Breast epithelium (tissue), 4 donors: Measurements from ENCODE around the gene C18orf32. TPM values are rescaled to one million over a fixed set of nuclear protein-coding genes. Genes with fewer than 3 reads are reported as not detected.

Experiments used
- DNase-seq, 2 donors: peaks; one replicate each; pipeline ENCODE4 v3.0.0-alpha.2; 2019; ENCODE audit warnings: low spot score in 2 of 2
- H3K27ac ChIP-seq, 2 donors: fragments of 200-600 bp; sonication (generic) in 1 of 2; one replicate each; pipeline ENCODE4 v1.5.1; 2016 to 2019; ENCODE audit warnings: mild to moderate bottlenecking in 1 of 2
- H3K27me3 ChIP-seq, 2 donors: fragments of 200-600 bp; sonication (generic) in 1 of 2; one replicate each; pipeline versions ENCODE4 v1.5.1 to v1.6.0; 2017 to 2019; ENCODE audit warnings: control low read depth in 1 of 2, mild to moderate bottlenecking in 1 of 2
- H3K36me3 ChIP-seq: fragments of 200-600 bp; one replicate; pipeline ENCODE4 v1.5.1; 2019
- H3K4me1 ChIP-seq, 2 donors: fragments of 200-600 bp; sonication (generic); one replicate each; pipeline ENCODE4 v1.5.1; 2016 to 2019; ENCODE audit warnings: control low read depth in 1 of 2
- H3K4me3 ChIP-seq, 3 donors: fragments of 200-600 bp; sonication (generic); 1 replicate in 2 of 3; 2 replicates in 1 of 3; pipeline ENCODE4 v1.5.1; 2016 to 2019; ENCODE audit warnings: mild to moderate bottlenecking in 3 of 3, moderate library complexity in 2 of 3
- H3K9me3 ChIP-seq, 2 donors: fragments of 200-600 bp; sonication (generic) in 1 of 2; one replicate each; pipeline ENCODE4 v1.5.1; 2016 to 2019; ENCODE audit warnings: control low read depth in 1 of 2
- POLR2A ChIP-seq: fragments of 450-650 bp; IDR thresholded peaks from one replicate; pipeline ENCODE4 v1.6.1; 2016; ENCODE audit warnings: antibody characterized with exemption, mild to moderate bottlenecking, moderate library complexity
- POLR2AphosphoS5 ChIP-seq, 3 donors: sonication (generic); formaldehyde crosslinking; IDR thresholded peaks; one replicate each; pipeline ENCODE4 v1.6.1; 2017; ENCODE audit warnings: antibody characterized with exemption in 3 of 3
- intact Hi-C: fragments of 100-400 bp; cut with DNase I; formaldehyde crosslinking; loops from one replicate; pipeline ENCODE4 v1.15.1; 2023; ENCODE audit warnings: low total_unique reads
- total RNA-seq, 3 donors: library from RNA; depleted of rRNA; stranded (reverse); fragments of >200 nt; gene quantifications; one replicate each; pipeline ENCODE4 v1.1.0, GENCODE V29; 2016
- TF ChIP-seq, protein P1 (sequence below), 3 donors: fragments of 450-650 bp; IDR thresholded peaks; one replicate each; pipeline ENCODE4 v1.5.1; 2016 to 2017; ENCODE audit warnings: antibody characterized with exemption in 3 of 3, mild to moderate bottlenecking in 3 of 3, moderate library complexity in 3 of 3

C18orf32 gene
- total RNA-seq, 3 donors from 2014 or later: 25.8 to 31.1 (median 28.5) TPM

DNA sequence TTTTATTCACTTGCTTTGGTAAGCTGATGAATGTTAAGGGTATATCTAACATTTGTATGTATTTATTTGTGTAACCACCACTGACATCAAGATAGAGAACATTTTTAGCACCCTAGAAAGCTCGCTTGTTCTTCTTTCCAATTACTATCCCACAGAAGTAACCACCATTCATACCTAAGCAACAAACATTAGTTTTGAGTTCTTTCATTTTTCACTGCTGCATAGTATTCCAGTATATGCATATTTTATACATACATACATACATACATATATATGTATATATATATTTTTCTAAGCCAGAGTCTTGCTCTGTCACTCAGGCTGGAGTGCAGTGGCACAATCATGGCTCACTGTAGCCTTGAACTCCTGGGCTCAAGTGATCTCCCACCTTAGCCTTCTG is 15.5 kb downstream of the C18orf32 start:
- no peaks in the 10 kb centered on the region for H3K36me3 ChIP-seq

DNA sequence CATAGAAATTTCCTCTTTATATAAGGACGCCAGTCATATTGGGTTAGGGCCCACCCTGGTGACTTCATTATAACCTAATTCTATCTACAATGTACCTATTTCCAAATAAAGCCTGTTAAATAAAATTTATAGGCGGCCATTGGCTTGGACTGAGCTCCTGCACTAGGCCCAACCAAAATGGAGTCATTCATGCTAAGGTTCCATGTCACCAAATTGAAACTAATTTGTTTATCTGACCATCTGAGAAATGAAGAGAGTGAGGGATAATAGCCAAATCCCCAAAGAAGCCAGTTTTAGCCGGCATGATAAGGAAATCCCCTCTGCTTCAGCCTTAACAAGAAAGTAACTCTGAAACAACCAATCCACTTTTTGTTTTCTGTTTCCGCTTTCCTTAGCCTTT is 19.4 kb downstream of the C18orf32 start:
- Histone ChIP-seq H3K9me3 (no peaks in the 10 kb centered on the region), H3K36me3 (no peaks in the 10 kb centered on the region), H3K27me3 (no peaks in the 10 kb centered on the region), H3K27ac (no peak overlapping the region), H3K4me1 (no peaks in the 10 kb centered on the region), H3K4me3 (no peak overlapping the region)
- intact Hi-C loops: no loop called here
- TF ChIP-seq POLR2AphosphoS5 (IDR thresholded peaks at IDR 0.05): no peak
- TF ChIP-seq, protein P1, sequence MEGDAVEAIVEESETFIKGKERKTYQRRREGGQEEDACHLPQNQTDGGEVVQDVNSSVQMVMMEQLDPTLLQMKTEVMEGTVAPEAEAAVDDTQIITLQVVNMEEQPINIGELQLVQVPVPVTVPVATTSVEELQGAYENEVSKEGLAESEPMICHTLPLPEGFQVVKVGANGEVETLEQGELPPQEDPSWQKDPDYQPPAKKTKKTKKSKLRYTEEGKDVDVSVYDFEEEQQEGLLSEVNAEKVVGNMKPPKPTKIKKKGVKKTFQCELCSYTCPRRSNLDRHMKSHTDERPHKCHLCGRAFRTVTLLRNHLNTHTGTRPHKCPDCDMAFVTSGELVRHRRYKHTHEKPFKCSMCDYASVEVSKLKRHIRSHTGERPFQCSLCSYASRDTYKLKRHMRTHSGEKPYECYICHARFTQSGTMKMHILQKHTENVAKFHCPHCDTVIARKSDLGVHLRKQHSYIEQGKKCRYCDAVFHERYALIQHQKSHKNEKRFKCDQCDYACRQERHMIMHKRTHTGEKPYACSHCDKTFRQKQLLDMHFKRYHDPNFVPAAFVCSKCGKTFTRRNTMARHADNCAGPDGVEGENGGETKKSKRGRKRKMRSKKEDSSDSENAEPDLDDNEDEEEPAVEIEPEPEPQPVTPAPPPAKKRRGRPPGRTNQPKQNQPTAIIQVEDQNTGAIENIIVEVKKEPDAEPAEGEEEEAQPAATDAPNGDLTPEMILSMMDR (IDR thresholded peaks at IDR 0.05): no peak
- no peak for TF ChIP-seq POLR2A
- DNase-seq: no peak

More for the DNA sequence above, 15.5 kb downstream of the C18orf32 start:
- TF ChIP-seq POLR2AphosphoS5 (IDR thresholded peaks at IDR 0.05): no peak
- no peak for TF ChIP-seq POLR2A
- TF ChIP-seq, protein P1 (IDR thresholded peaks at IDR 0.05): no peak
- Histone ChIP-seq H3K4me1 (no peaks in the 10 kb centered on the region), H3K27ac (no peak overlapping the region), H3K27me3 (no peaks in the 10 kb centered on the region), H3K4me3 (no peak overlapping the region), H3K9me3 (no peaks in the 10 kb centered on the region)
- intact Hi-C loops: no loop called here
- no peak for DNase-seq

DNA sequence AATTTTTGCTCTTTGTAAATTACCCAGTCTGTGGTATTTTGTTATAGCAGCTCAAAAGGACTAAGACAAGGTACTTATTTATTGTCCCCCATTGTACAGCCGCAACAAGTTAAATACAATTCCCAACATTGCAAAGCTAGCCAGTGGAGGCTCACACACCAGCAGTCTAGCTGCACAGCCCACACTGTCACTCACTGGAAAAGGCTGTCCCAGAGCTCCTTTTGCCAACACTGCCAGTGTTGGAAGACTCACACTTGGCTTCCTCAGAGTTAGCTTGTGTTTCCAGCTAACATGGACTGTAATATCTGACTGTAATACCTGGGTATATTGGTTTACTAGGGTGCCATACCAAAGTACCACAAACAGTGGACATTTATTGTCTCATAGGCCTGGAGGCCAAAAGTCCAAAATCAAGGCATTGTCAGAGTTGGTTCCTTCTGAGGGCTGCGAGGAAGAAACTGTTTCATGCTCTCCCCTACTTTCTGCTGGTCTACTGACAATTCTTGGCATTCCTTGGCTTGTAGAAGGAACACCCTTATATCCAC is 19.9 kb downstream of the C18orf32 start:
- Histone ChIP-seq H3K36me3 (no peaks in the 10 kb centered on the region), H3K4me3 (no peak overlapping the region), H3K27ac (no peak overlapping the region), H3K9me3 (no peaks in the 10 kb centered on the region), H3K27me3 (no peaks in the 10 kb centered on the region), H3K4me1 (no peaks in the 10 kb centered on the region)
- intact Hi-C loops: no loop called here
- TF ChIP-seq, protein P1 (IDR thresholded peaks at IDR 0.05): no peak
- no peak for DNase-seq

DNA sequence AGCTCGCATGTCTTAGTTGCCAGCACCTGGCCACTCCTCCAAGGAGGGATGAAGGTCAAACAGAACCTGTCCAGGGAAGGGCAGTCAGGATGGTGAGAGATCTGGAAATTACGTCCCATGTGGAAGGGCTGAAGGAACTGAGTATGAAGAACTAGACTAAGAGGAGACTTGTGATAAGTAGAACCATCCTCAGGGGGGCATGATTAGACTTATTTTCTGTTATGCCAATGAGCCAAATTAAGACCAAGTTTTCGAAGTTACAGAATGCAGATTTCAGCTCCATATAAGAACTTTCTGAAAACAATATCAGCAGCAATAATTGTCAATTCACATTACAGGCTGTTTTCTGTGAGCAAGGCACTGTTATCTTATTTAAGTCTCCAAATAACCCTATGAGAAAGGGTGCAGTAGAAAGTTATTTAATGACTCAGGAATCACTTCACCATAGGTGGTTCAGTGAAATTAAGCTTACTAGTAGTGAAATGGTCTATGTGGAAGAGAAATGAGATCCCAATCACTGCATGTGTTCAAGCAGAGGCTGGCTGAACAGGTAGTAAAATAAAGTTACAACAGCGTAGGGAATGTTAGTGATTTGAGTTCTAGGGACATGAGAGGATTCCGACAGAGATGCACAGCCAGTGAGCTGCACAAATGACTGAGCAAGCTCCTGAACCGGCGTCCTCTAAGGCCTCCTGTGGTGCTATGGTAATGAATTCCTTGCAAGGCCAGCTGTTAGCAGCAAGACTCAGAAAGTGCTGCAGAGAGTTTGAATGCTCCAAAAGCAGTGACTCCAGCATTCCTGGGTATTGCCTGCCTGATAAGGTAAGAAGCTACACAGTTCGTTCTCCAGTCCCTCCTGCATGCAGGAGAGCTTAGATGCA is 22.1 kb downstream of the C18orf32 start:
- Histone ChIP-seq H3K9me3 (no peaks in the 10 kb centered on the region), H3K36me3 (no peaks in the 10 kb centered on the region), H3K27me3 (no peaks in the 10 kb centered on the region), H3K27ac (no peak overlapping the region), H3K4me1 (peaks cover 0 to 4% of the 10 kb centered on the region in 2 donors), H3K4me3 (no peak overlapping the region)
- TF ChIP-seq POLR2AphosphoS5 (IDR thresholded peaks at IDR 0.05) (no peak), POLR2A (no peak)
- TF ChIP-seq, protein P1 (IDR thresholded peaks at IDR 0.05): no peak
- no peak for DNase-seq
- intact Hi-C loops: no loop called here

DNA sequence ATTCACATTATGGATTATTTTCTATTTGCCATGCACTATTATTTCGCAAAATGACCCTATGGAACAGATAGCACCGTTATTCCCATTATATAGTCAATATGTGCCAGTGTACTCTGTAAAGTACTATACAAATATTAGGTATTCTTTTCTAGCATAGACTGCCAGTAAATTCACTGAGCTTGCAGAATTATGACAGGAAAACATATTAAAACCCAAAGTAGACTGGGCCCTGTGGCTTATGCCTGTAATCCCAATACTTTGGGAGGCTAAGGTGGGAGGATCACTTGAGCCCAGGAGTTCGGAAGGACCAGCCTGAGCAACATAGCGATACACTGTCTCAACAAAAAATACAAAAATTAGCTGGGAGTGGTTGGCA is 25.4 kb downstream of the C18orf32 start:
- DNase-seq: no peak
- H3K4me1 ChIP-seq: peaks cover 0 to 4% of the 10 kb centered on the region in 2 donors
- H3K4me3 ChIP-seq: peak overlapping the region in 1 of 3 donors; percentile 87
- no peak overlapping the region for H3K27ac ChIP-seq
- TF ChIP-seq, protein P1 (IDR thresholded peaks at IDR 0.05): no peak
- TF ChIP-seq POLR2AphosphoS5 (IDR thresholded peaks at IDR 0.05) (no peak), POLR2A (no peak)
- intact Hi-C loops: no loop called here
- no peaks in the 10 kb centered on the region for H3K27me3 ChIP-seq
- no peaks in the 10 kb centered on the region for H3K36me3 ChIP-seq
- no peaks in the 10 kb centered on the region for H3K9me3 ChIP-seq
